GM23338 (cell line): Measurements from ENCODE around the gene CCBE1. TPM values are rescaled to one million over a fixed set of nuclear protein-coding genes. Genes with fewer than 3 reads are reported as not detected.

Experiments
- ATAC-seq: fragments of 200-7000 bp; cut with Tn5 transposase; 3 replicates; pipeline ENCODE4 v1.9.1; 2020
- DNase-seq: peaks from one replicate; pipeline ENCODE4 v3.0.0-alpha.2; 2015; ENCODE audit warnings: low spot score
- H2AFZ ChIP-seq: fragments of 200-600 bp; sonication (generic); 2 replicates; pipeline ENCODE4 v1.8.0; 2016; ENCODE audit warnings: antibody characterized with exemption, mild to moderate bottlenecking, moderate library complexity
- H3F3A ChIP-seq: fragments of 200-600 bp; sonication (generic); replicated peaks from 2 replicates; pipeline ENCODE4 v1.8.0; 2017; ENCODE audit warnings: antibody characterized with exemption, mixed run types, low read depth
- H3K27ac ChIP-seq: fragments of 200-600 bp; sonication (generic); 2 replicates; pipeline ENCODE4 v1.6.1; 2016; ENCODE audit warnings: low read depth
- H3K27me3 ChIP-seq: fragments of 200-600 bp; sonication (generic); 2 replicates; pipeline ENCODE4 v1.8.0; 2016; ENCODE audit warnings: mild to moderate bottlenecking, mixed run types, moderate library complexity; ENCODE audit not compliant: insufficient read depth
- H3K36me3 ChIP-seq: fragments of 200-600 bp; sonication (generic); 2 replicates; pipeline ENCODE4 v1.8.0; 2016; ENCODE audit warnings: mild to moderate bottlenecking; ENCODE audit not compliant: insufficient read depth
- H3K4me1 ChIP-seq: fragments of 200-600 bp; sonication (generic); 2 replicates; pipeline ENCODE4 v1.8.0; 2016; ENCODE audit warnings: mild to moderate bottlenecking, moderate library complexity; ENCODE audit not compliant: insufficient read depth
- H3K4me2 ChIP-seq: fragments of 200-600 bp; sonication (generic); 2 replicates; pipeline ENCODE4 v1.7.1; 2017; ENCODE audit warnings: mixed run types
- H3K4me3 ChIP-seq: fragments of 200-600 bp; sonication (generic); 2 replicates; pipeline ENCODE4 v1.6.1; 2016; ENCODE audit warnings: mixed run types
- H3K79me2 ChIP-seq: fragments of 200-600 bp; sonication (generic); replicated peaks from 2 replicates; pipeline ENCODE4 v1.8.0; 2017; ENCODE audit warnings: mild to moderate bottlenecking; ENCODE audit not compliant: insufficient read depth
- H3K9me2 ChIP-seq: fragments of 200-600 bp; sonication (generic); 2 replicates; pipeline ENCODE4 v1.8.0; 2017; ENCODE audit not compliant: insufficient read depth
- H4K20me1 ChIP-seq: fragments of 200-600 bp; sonication (generic); replicated peaks from 2 replicates; pipeline ENCODE4 v1.8.0; 2017; ENCODE audit warnings: mild to moderate bottlenecking; ENCODE audit not compliant: insufficient read depth
- H3K27ac Mint-ChIP-seq: 2 replicates; pipeline ENCODE4 v1.8.0; 2020; ENCODE audit warnings: inconsistent platforms, mild to moderate bottlenecking, moderate library complexity, mixed read lengths
- H3K27me3 Mint-ChIP-seq: 3 replicates; pipeline ENCODE4 v1.8.0; 2022; ENCODE audit warnings: low read depth, mild to moderate bottlenecking, moderate library complexity, mixed read lengths, inconsistent platforms; ENCODE audit not compliant: insufficient read depth, poor library complexity
- H3K36me3 Mint-ChIP-seq: 3 replicates; pipeline ENCODE4 v1.8.0; 2021; ENCODE audit warnings: low read depth, mild to moderate bottlenecking, inconsistent platforms, moderate library complexity, mixed read lengths
- H3K4me1 Mint-ChIP-seq: 3 replicates; pipeline ENCODE4 v1.8.0; 2020; ENCODE audit warnings: mild to moderate bottlenecking, inconsistent platforms, mixed read lengths
- H3K4me3 Mint-ChIP-seq: 3 replicates; pipeline ENCODE4 v1.8.0; 2021; ENCODE audit warnings: moderate library complexity, mild to moderate bottlenecking, inconsistent platforms, mixed read lengths
- H3K9me3 Mint-ChIP-seq: 3 replicates; pipeline ENCODE4 v1.8.0; 2020; ENCODE audit warnings: moderate library complexity, mild to moderate bottlenecking, inconsistent platforms, mixed read lengths
- EZH2phosphoT487 ChIP-seq: fragments of 200-600 bp; sonication (generic); IDR thresholded peaks from one replicate; pipeline ENCODE4 v1.8.1; 2018; ENCODE audit warnings: antibody characterized with exemption; ENCODE audit not compliant: unreplicated experiment
- JUNB ChIP-seq: IDR thresholded peaks from one replicate; pipeline ENCODE4 v1.6.1; 2016; ENCODE audit warnings: antibody characterized with exemption; ENCODE audit not compliant: unreplicated experiment
- STAT1 ChIP-seq: IDR thresholded peaks from one replicate; pipeline ENCODE4 v1.6.1; 2016; ENCODE audit warnings: antibody characterized with exemption; ENCODE audit not compliant: unreplicated experiment
- polyA plus RNA-seq: library from polyadenylated mRNA; unstranded; fragments of >200 nt; fragmentation: Nextera tagmentation; extraction: Ambion mirVana; gene quantifications from 2 replicates; pipeline ENCODE4 v1.2.1, GENCODE V29; 2016
- total RNA-seq: library from RNA; depleted of rRNA; stranded (reverse); fragments of >200 nt; shearing (Covaris generic); gene quantifications from 2 replicates; pipeline ENCODE4 v1.2.3, GENCODE V29; 2014
- TF ChIP-seq, protein P1 (sequence below): IDR thresholded peaks from 2 replicates; pipeline ENCODE4 v1.6.1; 2016; ENCODE audit warnings: antibody characterized with exemption
- TF ChIP-seq, protein P2 (sequence below): fragments of 250-450 bp; sonication (Bioruptor Pico); IDR thresholded peaks from 2 replicates; pipeline ENCODE4 v1.5.0; 2020; ENCODE audit warnings: mild to moderate bottlenecking, moderate library complexity
- TF ChIP-seq, protein P3 (sequence below), 2 experiments: fragments of 200-600 bp in 1 of 2; sonication (generic) in 1 of 2; conservative IDR thresholded peaks; 2 replicates each; pipeline versions ENCODE4 v1.5.1 to v1.6.1; 2016 to 2017; ENCODE audit warnings: antibody characterized with exemption in 2 of 2, low read depth in 2 of 2, mild to moderate bottlenecking in 2 of 2, moderate library complexity in 1 of 2

The CCBE1 gene
- total and polyA plus RNA-seq, 2 experiments from 2014 or later, result 2.1 to 2.6 TPM

DNA sequence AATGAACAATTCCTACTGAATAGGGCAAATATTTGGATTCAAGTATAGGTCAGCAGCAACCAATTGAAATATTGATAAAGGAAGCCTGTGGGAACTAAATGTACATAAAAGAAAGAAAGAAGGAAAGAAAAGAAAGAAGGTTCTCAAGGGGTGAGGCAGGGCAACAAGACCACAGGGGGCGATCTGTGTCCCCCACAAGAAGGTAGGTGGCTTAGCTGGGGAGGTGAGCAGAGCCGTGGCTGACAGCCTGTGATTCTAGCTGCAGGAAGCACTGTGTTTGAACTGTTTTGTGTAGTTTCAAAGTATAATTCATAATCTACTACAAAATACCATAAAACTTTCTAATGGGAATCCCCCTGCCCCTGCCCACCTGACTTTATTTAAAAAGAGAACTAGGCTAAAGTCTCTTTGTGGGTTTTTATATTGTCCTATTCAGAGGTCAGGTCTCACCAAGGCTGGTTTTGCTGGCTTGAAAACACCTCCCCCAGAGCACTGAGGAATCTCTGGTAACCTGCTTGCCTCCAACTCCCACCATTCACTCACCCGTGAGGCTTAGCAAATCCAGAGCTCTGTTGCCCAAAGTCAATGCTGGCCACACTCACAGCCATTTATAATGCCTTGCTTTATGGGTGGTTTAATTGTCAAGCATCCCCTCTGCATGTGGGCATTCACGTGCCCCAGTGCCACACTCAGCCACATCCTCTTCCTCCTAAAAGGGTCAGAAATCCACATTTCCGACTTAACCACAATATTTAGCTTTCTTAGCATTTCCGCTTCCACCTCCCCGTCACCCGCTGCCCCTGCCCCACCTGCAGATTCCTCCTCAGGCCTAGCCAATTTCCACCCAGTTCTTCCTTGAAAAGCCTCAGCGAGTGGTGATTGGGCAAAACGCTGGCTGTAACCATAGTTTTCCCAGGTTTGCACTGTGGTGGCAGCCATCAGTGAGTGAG lies 301.7 kb downstream of the CCBE1 start:
- H4K20me1 ChIP-seq, result no peaks in the 10 kb centered on the region
- no peak overlapping the region for H3K4me3 Mint-ChIP-seq
- peaks cover 5% of the 10 kb centered on the region; the same call in 1 of the 2 replicates for H3K4me1 ChIP-seq
- no peaks in the 10 kb centered on the region for H3K9me2 ChIP-seq
- no peaks in the 10 kb centered on the region for H3K36me3 ChIP-seq
- H3K79me2 ChIP-seq, result no peaks in the 10 kb centered on the region
- H3K27me3 Mint-ChIP-seq, result peaks cover 2% of the 10 kb centered on the region
- ATAC-seq (peak; percentile 67), DNase-seq (peak; percentile 33)
- no peak overlapping the region for H3K4me2 ChIP-seq
- no peak overlapping the region for H3K4me3 ChIP-seq
- no peaks in the 10 kb centered on the region for H3K9me3 Mint-ChIP-seq
- H3K27me3 ChIP-seq, result no peaks in the 10 kb centered on the region
- H3K27ac Mint-ChIP-seq, result no peak overlapping the region
- TF ChIP-seq, protein P1, sequence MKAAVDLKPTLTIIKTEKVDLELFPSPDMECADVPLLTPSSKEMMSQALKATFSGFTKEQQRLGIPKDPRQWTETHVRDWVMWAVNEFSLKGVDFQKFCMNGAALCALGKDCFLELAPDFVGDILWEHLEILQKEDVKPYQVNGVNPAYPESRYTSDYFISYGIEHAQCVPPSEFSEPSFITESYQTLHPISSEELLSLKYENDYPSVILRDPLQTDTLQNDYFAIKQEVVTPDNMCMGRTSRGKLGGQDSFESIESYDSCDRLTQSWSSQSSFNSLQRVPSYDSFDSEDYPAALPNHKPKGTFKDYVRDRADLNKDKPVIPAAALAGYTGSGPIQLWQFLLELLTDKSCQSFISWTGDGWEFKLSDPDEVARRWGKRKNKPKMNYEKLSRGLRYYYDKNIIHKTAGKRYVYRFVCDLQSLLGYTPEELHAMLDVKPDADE, result no peak
- TF ChIP-seq, protein P2, sequence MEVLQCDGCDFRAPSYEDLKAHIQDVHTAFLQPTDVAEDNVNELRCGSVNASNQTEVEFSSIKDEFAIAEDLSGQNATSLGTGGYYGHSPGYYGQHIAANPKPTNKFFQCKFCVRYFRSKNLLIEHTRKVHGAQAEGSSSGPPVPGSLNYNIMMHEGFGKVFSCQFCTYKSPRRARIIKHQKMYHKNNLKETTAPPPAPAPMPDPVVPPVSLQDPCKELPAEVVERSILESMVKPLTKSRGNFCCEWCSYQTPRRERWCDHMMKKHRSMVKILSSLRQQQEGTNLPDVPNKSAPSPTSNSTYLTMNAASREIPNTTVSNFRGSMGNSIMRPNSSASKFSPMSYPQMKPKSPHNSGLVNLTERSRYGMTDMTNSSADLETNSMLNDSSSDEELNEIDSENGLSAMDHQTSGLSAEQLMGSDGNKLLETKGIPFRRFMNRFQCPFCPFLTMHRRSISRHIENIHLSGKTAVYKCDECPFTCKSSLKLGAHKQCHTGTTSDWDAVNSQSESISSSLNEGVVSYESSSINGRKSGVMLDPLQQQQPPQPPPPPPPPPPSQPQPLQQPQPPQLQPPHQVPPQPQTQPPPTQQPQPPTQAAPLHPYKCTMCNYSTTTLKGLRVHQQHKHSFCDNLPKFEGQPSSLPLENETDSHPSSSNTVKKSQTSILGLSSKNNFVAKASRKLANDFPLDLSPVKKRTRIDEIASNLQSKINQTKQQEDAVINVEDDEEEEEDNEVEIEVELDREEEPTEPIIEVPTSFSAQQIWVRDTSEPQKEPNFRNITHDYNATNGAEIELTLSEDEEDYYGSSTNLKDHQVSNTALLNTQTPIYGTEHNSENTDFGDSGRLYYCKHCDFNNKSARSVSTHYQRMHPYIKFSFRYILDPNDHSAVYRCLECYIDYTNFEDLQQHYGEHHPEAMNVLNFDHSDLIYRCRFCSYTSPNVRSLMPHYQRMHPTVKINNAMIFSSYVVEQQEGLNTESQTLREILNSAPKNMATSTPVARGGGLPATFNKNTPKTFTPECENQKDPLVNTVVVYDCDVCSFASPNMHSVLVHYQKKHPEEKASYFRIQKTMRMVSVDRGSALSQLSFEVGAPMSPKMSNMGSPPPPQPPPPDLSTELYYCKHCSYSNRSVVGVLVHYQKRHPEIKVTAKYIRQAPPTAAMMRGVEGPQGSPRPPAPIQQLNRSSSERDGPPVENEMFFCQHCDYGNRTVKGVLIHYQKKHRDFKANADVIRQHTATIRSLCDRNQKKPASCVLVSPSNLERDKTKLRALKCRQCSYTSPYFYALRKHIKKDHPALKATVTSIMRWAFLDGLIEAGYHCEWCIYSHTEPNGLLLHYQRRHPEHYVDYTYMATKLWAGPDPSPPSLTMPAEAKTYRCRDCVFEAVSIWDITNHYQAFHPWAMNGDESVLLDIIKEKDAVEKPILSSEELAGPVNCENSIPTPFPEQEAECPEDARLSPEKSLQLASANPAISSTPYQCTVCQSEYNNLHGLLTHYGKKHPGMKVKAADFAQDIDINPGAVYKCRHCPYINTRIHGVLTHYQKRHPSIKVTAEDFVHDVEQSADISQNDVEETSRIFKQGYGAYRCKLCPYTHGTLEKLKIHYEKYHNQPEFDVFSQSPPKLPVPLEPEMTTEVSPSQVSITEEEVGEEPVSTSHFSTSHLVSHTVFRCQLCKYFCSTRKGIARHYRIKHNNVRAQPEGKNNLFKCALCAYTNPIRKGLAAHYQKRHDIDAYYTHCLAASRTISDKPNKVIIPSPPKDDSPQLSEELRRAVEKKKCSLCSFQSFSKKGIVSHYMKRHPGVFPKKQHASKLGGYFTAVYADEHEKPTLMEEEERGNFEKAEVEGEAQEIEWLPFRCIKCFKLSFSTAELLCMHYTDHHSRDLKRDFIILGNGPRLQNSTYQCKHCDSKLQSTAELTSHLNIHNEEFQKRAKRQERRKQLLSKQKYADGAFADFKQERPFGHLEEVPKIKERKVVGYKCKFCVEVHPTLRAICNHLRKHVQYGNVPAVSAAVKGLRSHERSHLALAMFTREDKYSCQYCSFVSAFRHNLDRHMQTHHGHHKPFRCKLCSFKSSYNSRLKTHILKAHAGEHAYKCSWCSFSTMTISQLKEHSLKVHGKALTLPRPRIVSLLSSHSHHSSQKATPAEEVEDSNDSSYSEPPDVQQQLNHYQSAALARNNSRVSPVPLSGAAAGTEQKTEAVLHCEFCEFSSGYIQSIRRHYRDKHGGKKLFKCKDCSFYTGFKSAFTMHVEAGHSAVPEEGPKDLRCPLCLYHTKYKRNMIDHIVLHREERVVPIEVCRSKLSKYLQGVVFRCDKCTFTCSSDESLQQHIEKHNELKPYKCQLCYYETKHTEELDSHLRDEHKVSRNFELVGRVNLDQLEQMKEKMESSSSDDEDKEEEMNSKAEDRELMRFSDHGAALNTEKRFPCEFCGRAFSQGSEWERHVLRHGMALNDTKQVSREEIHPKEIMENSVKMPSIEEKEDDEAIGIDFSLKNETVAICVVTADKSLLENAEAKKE (CRISPR knock-in tag), result no peak
- TF ChIP-seq EZH2phosphoT487 (no peak), STAT1 (no peak), JUNB (no peak)
- TF ChIP-seq, protein P3, sequence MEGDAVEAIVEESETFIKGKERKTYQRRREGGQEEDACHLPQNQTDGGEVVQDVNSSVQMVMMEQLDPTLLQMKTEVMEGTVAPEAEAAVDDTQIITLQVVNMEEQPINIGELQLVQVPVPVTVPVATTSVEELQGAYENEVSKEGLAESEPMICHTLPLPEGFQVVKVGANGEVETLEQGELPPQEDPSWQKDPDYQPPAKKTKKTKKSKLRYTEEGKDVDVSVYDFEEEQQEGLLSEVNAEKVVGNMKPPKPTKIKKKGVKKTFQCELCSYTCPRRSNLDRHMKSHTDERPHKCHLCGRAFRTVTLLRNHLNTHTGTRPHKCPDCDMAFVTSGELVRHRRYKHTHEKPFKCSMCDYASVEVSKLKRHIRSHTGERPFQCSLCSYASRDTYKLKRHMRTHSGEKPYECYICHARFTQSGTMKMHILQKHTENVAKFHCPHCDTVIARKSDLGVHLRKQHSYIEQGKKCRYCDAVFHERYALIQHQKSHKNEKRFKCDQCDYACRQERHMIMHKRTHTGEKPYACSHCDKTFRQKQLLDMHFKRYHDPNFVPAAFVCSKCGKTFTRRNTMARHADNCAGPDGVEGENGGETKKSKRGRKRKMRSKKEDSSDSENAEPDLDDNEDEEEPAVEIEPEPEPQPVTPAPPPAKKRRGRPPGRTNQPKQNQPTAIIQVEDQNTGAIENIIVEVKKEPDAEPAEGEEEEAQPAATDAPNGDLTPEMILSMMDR (conservative IDR thresholded peaks at IDR 0.05; ENCODE audit: low read depth in 2 of 2), result peak; percentile 24 to 42; a peak in 1 of 4 replicates
- no peaks in the 10 kb centered on the region for H3K36me3 Mint-ChIP-seq
- H3K4me1 Mint-ChIP-seq, result peaks cover 21% of the 10 kb centered on the region
- H3F3A ChIP-seq, result no peaks in the 10 kb centered on the region
- peak overlapping the region; percentile 76 for H2AFZ ChIP-seq
- H3K27ac ChIP-seq, result no peak overlapping the region
